Suppressor macrophage (primary cell): ENCODE data around the gene RPS17.
"Not testable (repeated sequence)": the region's sequence is repeated elsewhere in the genome, so short reads cannot be mapped to it uniquely, and the experiment has no call there.

Experiments
- DNase-seq, 4 experiments: peaks; one replicate each; pipeline ENCODE4 v3.0.0-alpha.2; 2020 to 2022

Gene RPS17

GRCh38 chr15:82545478-82545877, 5.2 kb upstream of the RPS17 start:
- no peak for DNase-seq

DNA sequence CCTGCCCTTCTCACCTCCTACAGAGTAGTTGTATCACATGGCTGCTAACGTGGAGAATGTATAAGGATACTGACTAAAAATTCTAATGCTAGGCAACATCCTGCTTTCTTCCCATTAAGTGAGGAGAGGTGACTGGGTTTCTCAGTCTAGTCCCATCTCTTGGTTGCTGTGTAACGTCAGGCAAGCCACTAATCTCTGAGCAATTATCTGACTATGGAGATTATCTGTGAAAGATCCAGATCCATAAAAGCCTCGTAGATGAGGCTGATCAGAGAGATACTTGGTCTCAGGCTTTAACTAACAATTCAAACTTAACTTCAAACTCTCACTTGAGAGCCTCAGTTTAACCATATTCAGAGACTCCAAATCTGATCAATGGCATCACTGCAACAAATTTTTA, 4.7 kb upstream of the RPS17 start:
- DNase-seq, result no peak

GRCh38 chr15:82544431-82544830, 4.2 kb upstream of the RPS17 start:
- DNase-seq, result no peak

- DNase-seq, result peak; percentile 52 to 74 (median 68)
Measured at GRCh38 chr15:82543160-82543559, 2.9 kb upstream of the RPS17 start.

GRCh38 chr15:82540984-82541431, 751 bp upstream of the RPS17 start:
- peak in 1 of 4 experiments; percentile 10 for DNase-seq

DNA sequence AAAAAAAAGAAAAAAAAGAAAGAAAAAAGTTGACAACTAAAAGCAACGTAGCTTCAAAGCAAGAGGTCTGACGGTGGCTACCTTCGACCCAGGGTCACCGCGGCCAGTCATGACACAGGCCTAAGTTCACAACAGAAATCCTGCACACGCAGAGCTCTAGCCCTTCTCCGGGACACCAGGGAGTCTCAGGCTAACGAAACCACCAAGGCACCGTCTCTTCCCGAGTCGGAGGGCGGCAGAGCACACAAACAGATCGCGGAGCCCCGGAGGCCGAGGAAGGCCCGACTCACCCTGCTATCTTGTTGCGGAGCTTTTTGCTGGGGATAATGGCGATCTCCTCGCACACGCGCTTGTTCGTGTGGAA, 584 bp downstream of the RPS17 start:
- peak; percentile 33 to 46 (median 36) for DNase-seq

DNA sequence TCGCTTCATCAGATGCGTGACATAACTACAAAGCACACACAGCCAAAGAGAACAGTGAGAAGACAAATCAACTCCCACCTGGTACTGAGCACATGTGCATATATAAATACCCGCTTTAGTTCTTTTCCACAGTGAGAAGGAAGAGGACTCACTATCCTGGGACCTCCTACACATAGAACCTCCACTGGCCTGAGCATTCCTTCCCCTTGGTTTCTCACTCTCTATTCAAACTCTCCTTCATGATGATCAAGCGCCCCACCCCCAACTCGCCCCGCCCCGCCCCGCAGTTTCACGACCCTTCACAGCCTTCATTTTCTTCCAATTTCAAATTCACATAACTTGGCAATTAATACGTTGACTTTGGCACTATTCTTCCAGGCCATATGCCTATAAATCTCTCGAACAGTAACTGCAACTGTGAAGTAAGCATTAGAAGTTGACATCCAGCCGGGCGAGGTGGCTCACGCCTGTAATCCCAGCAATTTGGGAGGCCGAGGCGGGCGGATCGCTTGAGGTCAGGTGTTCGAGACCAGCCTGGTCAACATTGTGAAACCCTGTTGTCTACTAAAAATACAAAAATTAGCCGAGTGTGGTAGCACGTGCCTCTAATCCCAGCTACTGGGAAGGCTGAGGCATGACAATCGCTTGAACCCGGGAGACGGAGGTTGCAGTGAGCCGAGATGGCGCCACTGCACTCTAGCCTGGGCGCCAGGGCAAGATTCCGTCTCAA, 1.1 kb downstream of the RPS17 start:
- DNase-seq, result no peak

- DNase-seq, result no peak
Measured at GRCh38 chr15:82537351-82537908, 2.8 kb downstream of the RPS17 start.

GRCh38 chr15:82536409-82537350, 3.6 kb downstream of the RPS17 start:
- DNase-seq, result no peak

- DNase-seq, result no peak
Measured at GRCh38 chr15:82535566-82536408, 4.5 kb downstream of the RPS17 start.

GRCh38 chr15:82535151-82535550, 5.1 kb downstream of the RPS17 start:
- not testable (repeated sequence) for DNase-seq

- DNase-seq, result not testable (repeated sequence)
Measured at GRCh38 chr15:82534457-82534861, 5.8 kb downstream of the RPS17 start.

DNA sequence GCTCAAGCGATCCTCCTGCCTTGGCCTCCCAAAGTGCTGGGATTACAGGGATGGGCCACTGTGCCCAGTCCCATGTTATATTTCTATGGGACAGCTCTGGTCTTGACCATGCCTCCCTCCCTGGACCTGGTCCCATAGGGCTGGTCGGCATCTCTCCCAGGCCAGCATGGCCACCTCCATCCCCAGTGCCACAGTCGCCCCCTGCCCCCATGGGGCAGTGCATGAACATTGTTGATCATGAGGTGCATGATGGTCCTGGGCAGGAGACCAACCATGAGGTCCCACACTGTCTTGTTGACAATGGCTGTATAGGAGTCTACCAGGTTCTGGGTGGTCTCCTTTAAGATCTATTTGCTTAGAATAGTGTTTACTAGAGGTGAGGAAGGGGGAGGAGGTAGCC, 6.5 kb downstream of the RPS17 start:
- no peak for DNase-seq

DNA sequence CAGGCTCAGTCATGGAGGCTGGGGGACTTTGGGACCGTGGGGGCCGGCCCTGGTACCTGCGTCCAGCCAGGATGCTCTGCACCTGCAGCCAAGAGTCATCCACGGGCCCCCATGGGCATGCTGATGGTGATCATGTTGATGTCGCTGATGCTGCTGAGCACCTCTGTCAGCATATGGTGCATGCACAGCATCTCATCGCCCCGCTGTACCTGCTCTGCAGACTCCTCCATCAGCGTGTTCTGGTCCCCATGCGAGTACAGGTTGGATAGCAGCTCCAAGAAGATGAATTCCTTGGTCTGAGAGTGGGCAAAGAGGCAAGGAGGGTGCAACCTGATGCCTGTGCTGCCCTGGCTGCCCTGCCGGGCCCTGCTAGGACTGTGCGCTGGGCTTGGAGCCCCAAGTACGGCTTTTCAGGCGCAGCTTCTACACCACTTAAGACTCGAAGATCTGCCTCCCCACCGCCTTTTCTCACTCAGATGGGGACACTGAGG, 7.2 kb downstream of the RPS17 start:
- no peak for DNase-seq

DNA sequence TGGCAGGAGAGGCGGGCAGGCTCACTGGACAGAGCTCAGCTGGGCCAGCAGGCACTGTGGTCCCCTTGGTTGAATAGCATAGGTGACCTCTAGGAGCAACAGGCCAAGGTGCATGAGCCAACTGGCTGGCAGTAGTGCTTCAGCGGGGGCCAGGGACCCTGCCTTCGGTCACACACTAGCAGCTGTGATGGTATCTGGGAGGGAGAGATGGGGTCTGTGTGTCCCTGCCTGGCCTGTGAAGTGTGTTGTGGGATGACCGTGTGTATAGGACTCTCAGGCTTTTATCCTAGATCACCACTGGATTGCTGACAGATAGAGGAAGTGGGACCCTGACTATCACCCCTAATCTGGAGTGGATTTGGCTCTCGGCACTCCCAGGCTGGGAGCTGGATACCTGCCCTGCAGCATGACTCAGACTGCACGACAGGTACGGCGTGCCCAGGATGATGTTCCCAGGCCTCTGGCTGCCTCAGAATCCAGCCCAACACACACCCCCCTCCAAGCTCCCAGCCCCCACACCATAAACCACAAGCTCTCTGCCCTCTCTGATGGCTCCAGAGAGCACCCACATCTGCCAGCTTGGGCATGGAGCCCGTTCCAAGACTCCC, 7.8 kb downstream of the RPS17 start:
- no peak for DNase-seq

DNA sequence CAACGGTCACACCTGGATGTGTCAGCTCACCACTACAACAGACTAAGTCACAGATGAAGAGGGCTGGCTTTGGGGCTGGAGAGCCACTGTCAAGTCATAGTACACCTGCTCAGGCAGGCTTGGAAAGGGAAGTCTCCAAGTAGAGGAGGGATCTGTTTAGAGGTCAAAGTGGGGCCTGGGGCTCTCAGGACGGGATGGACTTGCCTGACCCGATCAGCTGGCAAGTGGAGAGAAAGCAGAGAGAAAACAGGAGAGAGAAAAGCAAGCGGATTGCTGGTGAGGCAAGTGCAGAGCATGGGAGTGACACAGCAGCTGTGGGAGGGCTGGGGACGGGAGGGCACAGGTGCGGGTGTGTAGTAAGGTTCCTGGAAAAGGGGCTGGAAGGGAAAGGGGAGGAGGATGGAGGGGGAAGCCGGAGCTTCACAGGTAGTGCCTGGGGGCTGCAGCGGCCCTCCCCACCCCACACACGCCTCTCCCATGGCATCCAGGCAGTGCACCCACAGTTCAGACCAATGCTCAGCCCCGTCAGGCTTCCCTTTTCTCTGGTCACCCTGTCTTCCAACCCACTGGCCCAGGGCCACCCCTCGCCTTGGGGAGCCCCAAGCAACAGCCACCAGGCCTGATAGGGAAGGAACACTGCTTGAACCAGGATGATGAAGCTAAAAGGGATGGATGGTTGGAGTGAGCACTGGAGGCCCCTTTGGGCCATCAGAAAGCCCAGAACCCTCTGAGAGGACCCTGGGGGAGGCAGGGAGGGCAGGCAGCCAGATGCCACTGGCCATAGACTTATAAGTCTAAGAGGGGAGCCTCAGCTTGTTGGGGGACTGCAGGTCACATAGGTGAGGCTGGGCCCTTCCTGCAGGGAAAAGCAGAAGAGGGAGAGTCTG, 8.5 kb downstream of the RPS17 start:
- DNase-seq, result no peak

DNA sequence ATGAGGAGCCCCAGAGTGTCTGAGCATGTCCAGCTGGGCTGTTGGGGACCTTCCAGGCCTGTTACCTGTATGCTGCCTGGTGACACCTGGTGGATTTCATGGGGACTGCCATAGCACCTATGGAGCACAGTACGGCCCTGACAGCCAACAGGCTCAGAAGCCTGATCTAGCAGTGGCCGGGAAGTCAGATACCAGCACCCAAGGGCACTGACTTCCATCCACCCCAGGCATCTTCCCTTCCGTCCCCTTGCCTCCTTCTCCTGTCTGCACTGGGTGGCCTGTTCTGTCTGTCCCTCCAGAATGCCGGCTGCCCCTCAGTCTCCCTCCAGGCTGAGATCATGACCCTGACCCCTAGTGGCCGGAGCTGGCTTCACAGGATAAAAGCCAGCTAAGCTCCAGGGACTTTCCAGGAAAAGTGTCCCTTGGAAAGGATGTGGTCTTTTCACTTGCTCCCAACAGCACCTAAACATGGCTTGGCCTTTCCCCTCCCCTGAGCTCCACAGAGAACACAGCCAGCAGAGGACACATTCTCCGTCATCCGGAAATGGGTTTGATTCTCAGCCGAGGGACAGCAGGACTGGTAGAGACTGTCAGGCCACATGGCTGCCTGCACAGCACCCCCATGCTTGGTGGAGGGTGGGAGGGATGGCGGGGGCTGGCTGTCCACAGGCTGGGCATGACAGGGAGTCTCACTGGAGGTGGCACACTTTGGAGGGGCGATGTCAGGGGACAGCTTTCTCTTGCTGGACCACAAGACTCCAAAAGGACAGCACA, 9.5 kb downstream of the RPS17 start:
- peak; percentile 56 to 76 (median 62) for DNase-seq

- no peak for DNase-seq
Measured at GRCh38 chr15:82530006-82530405, 10.3 kb downstream of the RPS17 start.

GRCh38 chr15:82513587-82513986, 26.7 kb downstream of the RPS17 start:
- not testable (repeated sequence) for DNase-seq

DNA sequence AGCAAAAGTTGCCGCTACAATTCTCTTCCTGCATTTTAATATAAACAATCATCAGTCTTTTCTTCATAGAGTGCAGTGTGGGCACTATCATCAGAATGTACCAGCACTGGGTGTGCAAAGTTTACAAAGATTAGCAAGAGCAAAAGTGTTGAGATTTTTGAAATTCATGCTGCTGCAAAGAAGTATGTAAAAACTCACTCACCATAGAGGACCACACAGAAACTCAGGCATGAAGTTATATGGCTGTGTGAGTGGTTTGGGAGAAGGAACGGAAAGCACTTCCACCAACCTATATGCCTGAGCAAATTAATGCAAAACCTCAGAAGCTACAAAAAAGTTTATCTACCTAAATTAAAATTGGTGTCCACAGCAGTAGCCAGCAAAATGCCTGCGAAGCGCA, 32.6 kb downstream of the RPS17 start:
- not testable (repeated sequence) for DNase-seq
